Stimulated activated CD4-positive, alpha-beta T cell treated with anti-CD3 and anti-CD28 coated beads, Interleukin-12 subunit alpha, Interleukin-12 subunit beta, amount 100 ng/mL, for 48 hours (primary cell): Measurements from ENCODE around the gene ZBED4.

Experiments used
- DNase-seq, 3 donors: peaks; one replicate each; pipeline ENCODE4 v3.0.0-alpha.2; 2020; ENCODE audit warnings: low read depth in 2 of 3, low spot score in 1 of 3

ZBED4 gene

GRCh38 chr22:49878206-49878605 is 24.6 kb downstream of the ZBED4 start:
- DNase-seq = no peak

GRCh38 chr22:49879871-49880270 is 26.2 kb downstream of the ZBED4 start:
- no peak for DNase-seq

GRCh38 chr22:49880281-49880680 is 26.6 kb downstream of the ZBED4 start:
- DNase-seq = no peak

- no peak for DNase-seq
These were observed 28.2 kb downstream of the ZBED4 start for GRCh38 chr22:49881856-49882255.

GRCh38 chr22:49882519-49883293 is 29.1 kb downstream of the ZBED4 start:
- no peak for DNase-seq

- no peak for DNase-seq
These were observed 29.6 kb downstream of the ZBED4 start for GRCh38 chr22:49883294-49883640.

- no peak for DNase-seq
These were observed 30.4 kb downstream of the ZBED4 start for GRCh38 chr22:49884075-49884474.

- DNase-seq = no peak
These were observed 31.0 kb downstream of the ZBED4 start for GRCh38 chr22:49884503-49885260.

- no peak for DNase-seq
These were observed 31.6 kb downstream of the ZBED4 start for GRCh38 chr22:49885281-49885680.

GRCh38 chr22:49885881-49886280 is 32.2 kb downstream of the ZBED4 start:
- no peak for DNase-seq

- DNase-seq = no peak
These were observed 32.9 kb downstream of the ZBED4 start for GRCh38 chr22:49886346-49887063.

GRCh38 chr22:49887064-49887451 is 33.4 kb downstream of the ZBED4 start:
- DNase-seq = no peak

- no peak for DNase-seq
These were observed 34.1 kb downstream of the ZBED4 start for GRCh38 chr22:49887702-49888101.

- DNase-seq = no peak
These were observed 35.4 kb downstream of the ZBED4 start for GRCh38 chr22:49889071-49889470.

GRCh38 chr22:49892226-49892899 is 38.7 kb downstream of the ZBED4 start:
- no peak for DNase-seq

GRCh38 chr22:49893025-49893424 is 39.4 kb downstream of the ZBED4 start:
- no peak for DNase-seq

GRCh38 chr22:49894322-49895054 is 40.8 kb downstream of the ZBED4 start:
- DNase-seq = no peak

- no peak for DNase-seq
These were observed 42.6 kb downstream of the ZBED4 start for GRCh38 chr22:49896201-49896600.

GRCh38 chr22:49897015-49897684 is 43.5 kb downstream of the ZBED4 start:
- DNase-seq = no peak

GRCh38 chr22:49899530-49899929 is 45.9 kb downstream of the ZBED4 start:
- DNase-seq = no peak
